HG02885 (cell line): ENCODE data around the gene SERPINC1.
"Not testable (repeated sequence)": the region's sequence is repeated elsewhere in the genome, so short reads cannot be mapped to it uniquely, and the experiment has no call there.

Experiments
- ATAC-seq: cut with Tn5 transposase; IDR thresholded peaks from one replicate; pipeline ENCODE4 v1.9.1; 2021; ENCODE audit warnings: mild to moderate bottlenecking; ENCODE audit not compliant: unreplicated experiment, poor library complexity

The SERPINC1 gene

DNA sequence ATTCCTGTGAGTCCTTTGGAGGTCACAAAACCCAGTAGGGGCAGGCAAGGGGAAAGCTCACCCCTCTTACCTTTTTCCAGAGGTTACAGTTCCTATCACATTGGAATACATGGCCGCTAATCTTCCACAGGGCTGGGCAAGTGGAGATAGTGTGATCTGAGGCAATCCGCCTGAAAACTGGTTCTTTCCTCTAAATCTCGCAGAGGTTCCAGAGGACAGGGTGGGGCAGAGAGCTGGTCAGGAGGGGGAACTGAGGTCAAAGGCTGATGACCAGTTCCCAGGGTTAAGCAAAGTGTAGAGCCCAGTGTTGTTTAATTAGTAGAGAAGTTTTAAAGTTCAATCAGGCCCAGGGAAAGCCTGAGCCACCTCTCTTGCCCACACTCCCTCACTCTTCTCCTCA is at the start of gene SERPINC1:
SERPINC1 (minus strand) TSS at position 179 of the 400 bp plus-strand sequence; CDS start at position 111, 68 bp downstream.
- no peak for ATAC-seq

DNA sequence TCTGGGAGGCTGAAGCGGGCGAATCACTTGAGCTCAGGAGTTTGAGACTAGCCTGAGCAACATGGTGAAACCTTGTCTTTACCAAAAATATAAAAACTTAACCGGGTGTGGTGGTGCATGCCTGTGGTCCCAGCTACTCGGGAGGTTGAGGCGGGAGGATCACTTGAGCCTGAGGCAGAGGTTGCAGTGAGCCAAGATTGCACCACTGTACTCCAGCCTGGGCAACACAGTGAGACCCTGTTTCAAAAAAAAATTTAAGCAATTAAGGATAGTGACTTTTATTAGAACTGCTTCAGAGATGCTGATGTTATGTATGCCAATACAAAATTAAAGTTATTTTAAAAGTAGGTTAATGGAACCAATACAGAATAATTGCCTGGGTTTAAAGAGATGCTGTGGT is 48.8 kb upstream of the SERPINC1 start:
- not testable (repeated sequence) for ATAC-seq

DNA sequence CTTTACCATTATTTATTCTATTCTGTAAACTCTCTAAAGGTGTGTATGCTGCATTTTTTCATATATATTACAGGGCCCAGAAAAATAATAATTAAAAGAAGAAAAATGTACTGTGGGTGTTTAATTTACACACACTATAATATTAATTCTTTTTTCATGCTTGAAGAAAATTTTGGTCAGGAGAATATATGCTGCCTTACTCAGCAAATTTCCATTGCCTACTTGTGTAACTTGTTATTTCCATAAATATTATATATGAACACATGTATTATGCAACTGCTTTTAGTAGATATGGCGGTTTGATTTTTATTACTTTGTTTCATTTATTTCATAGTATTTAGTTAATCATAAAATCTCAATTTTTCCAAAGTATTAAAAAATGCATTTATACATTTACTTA is 46.4 kb upstream of the SERPINC1 start:
- ATAC-seq = no peak

DNA sequence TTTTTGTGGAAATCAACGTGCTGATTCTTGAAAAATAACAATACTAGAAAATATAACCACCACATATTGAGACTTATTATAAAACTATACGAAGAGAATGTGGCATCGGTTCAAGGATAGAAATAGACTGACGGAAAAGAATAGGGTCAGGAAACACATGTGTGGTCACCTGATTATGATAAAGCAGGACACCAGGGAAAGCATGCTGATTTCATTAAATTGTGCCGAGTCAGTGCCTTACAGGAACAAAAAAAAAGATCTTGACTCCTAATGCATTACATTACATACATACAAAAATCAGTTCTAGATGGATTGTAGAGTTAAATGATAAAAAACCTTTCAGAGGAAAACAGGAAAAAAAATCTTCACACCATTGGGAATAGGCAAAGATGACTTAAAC is 43.5 kb upstream of the SERPINC1 start:
- ATAC-seq = no peak

DNA sequence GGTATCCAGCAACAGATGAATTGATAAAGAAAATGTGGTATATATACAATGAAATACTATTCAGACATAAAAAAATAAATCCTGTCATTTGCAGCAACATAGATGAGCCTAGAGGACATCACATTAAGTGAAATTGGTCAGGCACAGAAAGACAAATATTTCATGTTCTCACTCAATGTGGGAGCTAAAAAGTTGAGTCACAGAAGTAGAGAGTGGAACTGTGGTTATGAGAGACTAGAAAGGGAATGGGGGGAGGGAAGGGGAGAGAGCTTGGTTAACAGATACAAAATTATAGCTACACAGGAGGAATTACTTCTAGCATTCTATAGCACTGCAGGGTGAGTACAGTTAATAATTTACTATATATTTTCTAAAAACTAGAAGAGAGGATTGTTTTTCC is 37.1 kb upstream of the SERPINC1 start:
- ATAC-seq = no peak

DNA sequence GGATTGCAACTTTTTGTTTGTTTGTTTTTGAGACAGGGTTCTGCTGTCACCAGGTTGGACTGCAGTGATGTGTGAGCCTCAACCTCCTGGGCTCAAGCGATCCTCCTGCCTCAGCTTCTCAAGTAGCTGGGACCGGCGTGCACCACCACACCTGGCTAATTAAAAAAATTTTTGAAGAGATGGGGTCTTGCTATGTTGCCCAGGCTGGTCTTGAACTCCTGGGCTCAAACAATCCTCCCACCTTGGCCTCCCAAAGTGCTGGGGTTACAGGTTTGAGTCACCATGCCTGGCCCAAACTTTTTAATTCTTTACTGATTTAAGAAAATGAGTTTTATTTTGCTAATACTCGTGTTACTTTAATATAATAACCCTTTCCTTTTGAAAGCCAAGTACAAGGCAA is 31.5 kb upstream of the SERPINC1 start:
- no peak for ATAC-seq

DNA sequence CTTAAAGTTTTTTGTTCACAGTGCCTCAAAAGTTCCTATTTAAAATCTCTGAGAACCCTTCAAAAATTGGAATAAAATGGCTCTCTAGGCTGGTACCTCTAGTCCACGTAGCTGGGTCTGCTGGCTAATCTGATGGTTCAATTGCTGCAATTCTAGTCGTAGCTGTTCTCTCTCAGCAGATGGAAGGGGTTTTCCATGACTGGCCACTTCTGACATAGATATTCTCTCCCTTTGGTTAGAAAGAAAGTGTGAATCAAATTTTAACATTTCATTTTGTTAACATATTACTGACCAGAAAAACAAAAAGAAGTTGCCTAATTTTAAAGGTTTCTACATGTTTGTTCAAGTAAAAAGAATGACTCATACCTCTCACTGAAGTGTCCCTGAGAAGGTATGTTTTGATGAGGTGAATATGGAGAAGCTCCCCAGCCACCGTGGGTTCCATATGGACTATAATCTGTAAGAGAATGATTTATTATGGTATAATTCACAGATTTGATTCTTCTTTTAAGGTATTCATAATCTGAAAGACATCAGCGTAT is 29.3 kb upstream of the SERPINC1 start:
- no peak for ATAC-seq

DNA sequence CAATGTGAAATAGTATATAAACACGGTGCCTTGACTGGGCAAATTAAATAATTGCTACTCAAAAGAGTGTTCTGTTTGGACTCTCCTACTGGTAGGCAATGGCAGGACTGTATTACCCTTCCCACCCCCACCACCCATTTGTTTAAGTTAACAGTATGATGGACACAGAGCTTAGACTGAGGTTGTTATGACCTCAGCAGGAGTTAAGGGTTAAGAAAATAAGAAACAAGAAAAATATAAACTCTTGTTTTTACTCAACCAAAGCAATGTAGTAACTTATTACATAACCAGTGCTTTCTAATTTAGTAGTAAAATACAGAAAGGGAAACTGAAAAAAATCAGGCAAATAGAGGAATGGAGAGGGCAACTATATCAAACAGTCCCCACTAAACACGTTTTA is 19.9 kb upstream of the SERPINC1 start:
- no peak for ATAC-seq

DNA sequence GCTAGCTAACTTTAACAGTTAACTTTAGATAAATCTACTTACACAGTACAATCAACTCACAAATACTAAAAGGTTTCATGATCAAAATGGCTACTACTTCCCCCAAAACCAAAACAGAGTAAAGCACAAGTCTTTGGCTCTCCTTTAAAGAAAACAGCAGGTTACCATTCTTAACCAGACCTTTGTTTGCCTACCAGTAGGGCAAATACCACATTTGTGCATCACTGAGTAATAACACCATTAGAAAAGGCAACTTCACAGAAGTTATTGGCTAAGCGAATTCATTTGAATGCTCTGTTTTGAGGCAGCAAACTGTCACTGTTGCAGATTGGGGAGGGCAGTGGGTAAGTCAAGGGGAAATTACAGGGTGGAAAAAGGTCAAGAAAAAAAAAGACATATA is 17.3 kb upstream of the SERPINC1 start:
- ATAC-seq = no peak

DNA sequence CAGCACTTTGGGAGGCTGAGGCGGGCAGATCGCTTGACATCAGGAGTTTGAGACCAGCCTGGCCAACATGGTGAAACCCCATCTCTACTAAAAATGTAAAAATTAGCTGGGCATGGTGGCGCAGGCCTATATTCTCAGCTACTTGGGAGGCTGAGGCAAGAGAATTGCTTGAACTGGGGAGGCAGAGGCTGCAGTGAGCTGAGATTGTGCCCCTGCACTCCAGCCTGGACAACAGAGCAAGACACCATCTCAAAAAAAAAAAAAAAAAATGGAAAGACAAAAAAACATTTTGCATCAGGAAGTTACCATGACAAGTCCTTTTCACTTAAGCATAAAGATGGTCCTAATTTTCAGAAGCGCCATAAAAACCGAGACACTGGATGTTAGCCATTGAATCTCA is 13.4 kb upstream of the SERPINC1 start:
- ATAC-seq = not testable (repeated sequence)

DNA sequence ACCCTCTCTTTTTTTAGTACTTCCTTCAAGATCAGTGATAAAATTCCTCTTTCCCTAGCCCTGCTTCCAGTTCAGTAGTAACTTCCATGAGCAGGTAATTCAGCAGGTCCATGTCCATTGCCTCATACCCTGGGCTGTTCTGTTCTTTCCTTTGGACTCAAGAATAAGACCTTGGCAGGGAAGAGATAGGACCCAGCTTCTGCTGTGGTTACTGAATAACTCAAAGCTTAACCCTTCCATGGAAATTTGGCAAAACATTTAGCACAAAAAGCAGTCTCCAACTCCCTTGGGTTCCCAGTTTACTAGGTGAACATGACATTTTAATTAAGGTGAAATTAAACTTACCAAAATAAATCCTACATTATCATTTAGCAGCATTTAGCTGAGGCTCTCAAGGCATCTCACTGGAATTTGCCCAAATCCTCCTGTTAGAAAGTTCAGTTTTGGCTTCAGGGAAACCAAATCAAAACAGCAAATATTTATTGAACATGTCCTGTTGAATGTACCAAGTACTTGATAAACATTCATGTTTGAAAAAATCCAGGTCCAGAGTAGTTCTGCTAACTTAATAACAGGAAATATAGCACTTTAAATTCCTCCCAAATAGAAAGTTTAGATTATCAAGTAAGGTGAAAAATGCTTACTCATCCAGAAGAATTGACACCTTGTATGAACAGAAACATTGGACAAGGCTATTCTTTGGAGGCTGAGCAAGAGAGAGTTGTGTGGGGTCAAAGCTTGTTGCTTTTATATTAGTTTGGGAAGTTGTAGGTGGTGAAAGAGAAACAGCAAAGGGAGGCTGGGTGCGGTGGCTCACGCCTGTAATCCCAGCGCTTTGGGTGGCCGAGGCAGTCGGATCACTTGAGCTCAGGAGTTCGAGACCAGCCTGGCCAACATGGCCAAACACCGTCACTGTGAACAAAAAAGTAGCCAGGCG is 8.4 kb upstream of the SERPINC1 start:
- ATAC-seq = no peak

DNA sequence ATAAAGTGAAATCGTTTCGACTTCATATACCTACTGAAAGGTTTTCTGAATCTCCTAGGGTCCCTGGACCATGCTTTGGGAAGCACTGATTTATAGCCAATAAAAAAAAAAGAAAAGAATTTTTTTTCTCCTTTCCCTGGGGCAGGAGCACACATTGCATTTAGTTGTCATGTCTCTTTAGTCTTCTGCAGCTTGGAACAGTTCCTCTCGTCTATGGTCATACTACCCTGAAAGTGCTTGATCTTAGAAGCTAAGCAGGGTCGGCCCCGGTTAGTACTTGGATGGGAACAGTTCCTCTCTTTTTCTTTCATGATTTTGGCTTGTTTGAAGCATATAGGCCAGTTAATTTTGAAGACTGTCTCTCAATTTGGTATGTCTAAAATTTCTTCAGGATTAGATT is 3.7 kb upstream of the SERPINC1 start:
- no peak for ATAC-seq

DNA sequence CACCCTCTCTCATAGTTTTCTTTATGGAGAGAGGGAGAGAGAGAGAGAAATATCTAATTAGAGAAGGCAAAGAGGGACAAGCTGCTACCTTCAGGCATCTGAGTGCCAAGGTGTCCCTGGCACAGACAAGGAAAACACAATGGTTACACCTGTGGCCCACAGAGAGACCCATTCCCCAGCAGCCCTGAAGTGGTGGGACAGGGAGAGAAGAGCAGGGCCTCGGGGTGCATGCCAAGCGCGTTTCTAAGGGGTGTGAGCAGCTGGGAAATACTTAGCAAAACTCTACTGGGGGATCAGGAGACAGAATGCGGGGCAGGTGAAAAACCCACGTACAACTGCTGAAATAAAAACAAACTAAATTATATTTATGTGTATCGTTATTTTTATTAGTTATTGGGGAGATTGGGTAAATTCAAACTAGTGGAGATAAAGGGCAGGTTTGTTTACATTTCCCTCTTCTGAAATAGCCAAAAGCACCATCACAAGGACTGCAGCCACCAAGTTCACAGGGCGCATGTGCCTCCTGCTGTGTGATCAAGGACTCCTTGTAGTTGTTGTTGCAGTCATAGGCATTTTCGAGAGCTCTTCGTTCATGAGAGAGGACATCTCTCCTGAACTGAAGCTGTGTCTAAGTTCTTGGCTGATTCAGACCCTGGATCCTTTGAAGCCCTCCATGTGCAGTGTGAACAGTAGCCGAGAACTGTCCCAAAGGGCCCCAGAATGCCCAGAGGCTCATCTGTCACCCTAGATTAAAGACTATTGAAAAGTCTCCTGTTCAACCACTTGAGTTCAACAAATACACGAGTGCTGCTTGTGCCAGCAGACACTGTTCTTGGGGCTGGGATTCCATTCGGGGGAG is 737 bp upstream of the SERPINC1 start:
- ATAC-seq = no peak

DNA sequence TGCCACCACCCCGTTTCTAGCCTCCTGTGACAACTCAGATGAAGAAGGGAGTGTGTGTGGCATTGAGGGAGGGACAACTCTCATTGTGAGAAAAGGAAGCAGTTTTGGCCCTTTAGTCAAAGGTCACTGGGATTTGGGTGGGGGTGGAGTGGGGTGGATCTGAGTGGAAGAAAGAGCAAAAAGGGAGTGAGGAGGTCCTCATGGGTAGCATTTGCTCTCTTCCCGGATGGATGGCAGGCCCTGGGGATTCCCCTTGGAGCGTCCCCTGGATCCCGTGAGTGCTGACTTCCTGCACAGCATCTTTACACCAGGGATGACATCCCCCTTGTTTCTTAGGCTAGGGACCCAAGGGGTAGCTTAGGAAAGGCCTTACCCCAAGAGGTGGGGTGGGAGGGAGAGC is 460 bp downstream of the SERPINC1 start:
- ATAC-seq = no peak

DNA sequence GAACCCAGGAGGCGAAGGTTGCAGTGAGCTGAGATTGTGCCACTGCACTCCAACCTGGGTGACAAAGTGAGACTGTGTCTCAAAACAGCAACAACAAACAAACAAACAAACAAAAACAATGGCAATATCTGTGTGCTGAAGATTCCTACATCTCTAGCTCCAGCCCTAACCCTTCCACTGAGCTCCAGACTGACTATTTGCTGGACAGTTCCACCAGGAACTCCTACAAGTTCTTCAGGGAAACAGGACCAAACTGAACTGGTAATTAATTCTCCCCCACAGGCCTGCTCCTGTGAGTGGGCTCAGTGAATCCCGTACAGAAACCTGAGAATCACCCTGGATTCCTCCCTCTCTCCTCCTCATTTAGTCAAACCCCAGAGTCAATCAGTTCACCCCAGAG is 1.5 kb downstream of the SERPINC1 start:
- ATAC-seq = no peak

DNA sequence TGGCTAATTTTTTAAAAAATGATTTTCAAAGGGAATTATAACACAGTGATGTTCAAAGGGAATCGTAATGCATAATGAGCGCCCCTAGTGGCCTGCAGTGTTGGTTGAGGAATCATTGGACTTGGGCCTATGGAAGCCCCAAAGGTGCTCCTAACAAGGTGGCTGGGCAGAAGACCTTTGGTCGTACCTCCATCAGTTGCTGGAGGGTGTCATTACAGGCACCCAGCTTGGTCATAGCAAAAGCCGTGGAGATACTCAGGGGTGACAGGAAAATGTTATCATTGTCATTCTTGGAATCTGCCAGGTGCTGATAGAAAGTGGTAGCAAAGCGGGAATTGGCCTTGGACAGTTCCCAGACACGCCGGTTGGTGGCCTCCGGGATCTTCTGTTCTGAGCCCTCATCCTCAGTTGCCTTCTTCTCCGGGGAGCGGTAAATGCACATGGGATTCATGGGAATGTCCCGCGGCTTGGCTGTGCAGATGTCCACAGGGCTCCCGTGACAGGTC is 2.7 kb downstream of the SERPINC1 start:
- ATAC-seq = no peak

DNA sequence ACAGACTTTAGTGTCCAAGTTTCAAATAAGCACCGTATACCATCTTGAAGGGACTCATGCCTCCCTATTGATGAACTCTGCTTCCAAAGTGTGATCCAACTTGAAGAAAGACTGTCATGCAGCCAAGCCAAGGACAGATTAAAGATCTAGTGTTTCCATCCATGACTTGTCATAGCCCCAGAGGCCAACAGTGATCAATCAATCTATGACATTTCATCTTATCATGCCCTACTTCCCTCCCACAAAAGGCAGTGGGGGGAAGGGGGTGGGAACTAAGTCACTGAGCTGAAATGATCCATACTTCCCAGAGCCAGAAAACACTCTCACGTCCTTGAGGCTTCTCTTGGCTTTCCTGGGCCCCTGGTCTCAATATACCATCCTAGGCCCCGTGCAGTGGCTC is 4.0 kb downstream of the SERPINC1 start:
- no peak for ATAC-seq

DNA sequence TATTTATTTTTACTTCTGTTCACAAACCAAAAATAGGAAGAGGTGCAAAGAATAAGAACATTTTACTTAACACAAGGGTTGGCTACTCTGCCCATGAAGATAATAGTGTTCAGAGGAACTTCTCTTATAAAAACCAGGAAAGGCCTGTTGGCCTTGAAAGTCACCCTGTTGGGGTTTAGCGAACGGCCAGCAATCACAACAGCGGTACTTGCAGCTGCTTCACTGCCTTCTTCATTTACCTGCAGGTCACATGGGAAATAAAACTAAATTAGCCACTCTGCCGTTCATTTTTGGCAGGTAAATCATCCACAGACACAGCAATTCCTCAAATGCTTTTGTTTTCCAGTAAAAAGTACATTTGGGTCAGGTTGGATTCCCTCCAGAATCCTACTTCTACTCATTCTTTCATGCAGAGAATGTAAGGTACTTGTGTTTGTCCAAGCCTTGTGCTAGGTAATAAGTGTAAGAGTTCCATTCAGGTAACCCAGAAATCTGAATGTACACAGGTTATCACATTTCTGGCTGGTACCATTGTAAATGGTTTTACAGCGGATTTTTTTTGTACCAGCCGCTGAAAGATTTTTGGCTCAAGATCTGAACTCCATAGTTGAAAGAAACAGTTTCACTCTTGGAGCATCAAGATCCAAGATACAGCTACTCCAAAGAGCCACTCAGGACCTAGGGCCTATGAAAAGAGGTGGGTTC is 13.1 kb downstream of the SERPINC1 start:
- ATAC-seq = no peak

DNA sequence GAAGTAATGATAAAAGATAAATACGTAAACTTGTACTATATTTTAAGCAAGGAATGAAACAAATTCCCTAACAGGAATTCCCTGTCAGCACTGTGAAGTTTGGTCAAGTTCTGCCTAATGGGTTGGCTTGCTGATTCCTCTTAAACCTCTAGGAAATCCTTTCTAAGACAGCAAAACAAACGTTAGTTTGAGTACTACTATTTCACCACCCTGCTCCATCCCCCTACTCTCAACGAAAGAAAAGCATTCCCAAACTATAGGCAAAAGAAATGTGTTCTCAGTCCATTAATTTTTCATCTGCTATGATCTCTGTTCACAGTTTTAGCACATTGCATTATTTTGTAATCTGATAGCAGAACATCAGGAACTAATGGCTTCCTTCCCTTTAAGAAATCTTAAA is 16.1 kb downstream of the SERPINC1 start:
- no peak for ATAC-seq

DNA sequence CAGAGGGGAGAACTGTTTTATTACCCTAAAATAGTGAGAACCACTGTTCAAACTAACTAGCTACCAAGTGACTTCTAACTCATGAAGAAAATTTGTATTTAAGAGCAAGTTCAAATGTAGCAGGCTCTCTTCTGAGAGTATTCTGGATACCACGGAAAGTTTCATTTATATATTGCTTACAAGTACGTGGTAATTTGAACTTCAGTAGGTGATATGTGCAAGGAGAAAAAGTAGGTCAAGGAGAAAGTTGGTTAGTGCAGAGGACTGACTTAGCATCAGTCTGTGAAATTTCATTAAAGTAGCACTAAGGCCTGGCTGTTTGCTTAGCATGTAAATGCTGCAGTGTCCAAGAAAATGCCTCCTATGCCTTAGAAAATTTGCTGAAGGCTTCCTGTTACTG is 16.7 kb downstream of the SERPINC1 start:
- ATAC-seq = no peak
